Ectodermal cell (in vitro differentiated cells): ENCODE measurements around the gene KCNK16.

Experiments
- H3K27ac ChIP-seq: 2 replicates; pipeline ENCODE4 v1.7.0; 2013; ENCODE audit warnings: mild to moderate bottlenecking, low read depth, low read length; ENCODE audit not compliant: insufficient read depth, poor library complexity, severe bottlenecking
- H3K27me3 ChIP-seq: 2 replicates; pipeline ENCODE4 v1.7.0; 2013; ENCODE audit warnings: mild to moderate bottlenecking, low read length; ENCODE audit not compliant: insufficient read depth, control insufficient read depth, poor library complexity, severe bottlenecking
- H3K36me3 ChIP-seq: one replicate; pipeline ENCODE4 v1.7.0; 2013; ENCODE audit warnings: low read length; ENCODE audit not compliant: control insufficient read depth, insufficient read depth
- H3K4me1 ChIP-seq: one replicate; pipeline ENCODE4 v1.7.0; 2013; ENCODE audit warnings: low read length; ENCODE audit not compliant: control insufficient read depth, insufficient read depth
- H3K4me3 ChIP-seq: 2 replicates; pipeline ENCODE4 v1.7.0; 2013; ENCODE audit warnings: low read depth, low read length, control low read depth; ENCODE audit not compliant: insufficient read depth
- H3K9me3 ChIP-seq: 2 replicates; pipeline ENCODE4 v1.7.0; 2013; ENCODE audit warnings: mild to moderate bottlenecking, low read length, moderate library complexity; ENCODE audit not compliant: control insufficient read depth
- WGBS, 2 experiments: methylation state at CpG; one replicate each; pipeline ENCODE4 v1.1.7; 2013; ENCODE audit warnings: missing lambda C conversion rate in 2 of 2; 5-methylcytosine and 5-hydroxymethylcytosine counted together

KCNK16 gene

DNA sequence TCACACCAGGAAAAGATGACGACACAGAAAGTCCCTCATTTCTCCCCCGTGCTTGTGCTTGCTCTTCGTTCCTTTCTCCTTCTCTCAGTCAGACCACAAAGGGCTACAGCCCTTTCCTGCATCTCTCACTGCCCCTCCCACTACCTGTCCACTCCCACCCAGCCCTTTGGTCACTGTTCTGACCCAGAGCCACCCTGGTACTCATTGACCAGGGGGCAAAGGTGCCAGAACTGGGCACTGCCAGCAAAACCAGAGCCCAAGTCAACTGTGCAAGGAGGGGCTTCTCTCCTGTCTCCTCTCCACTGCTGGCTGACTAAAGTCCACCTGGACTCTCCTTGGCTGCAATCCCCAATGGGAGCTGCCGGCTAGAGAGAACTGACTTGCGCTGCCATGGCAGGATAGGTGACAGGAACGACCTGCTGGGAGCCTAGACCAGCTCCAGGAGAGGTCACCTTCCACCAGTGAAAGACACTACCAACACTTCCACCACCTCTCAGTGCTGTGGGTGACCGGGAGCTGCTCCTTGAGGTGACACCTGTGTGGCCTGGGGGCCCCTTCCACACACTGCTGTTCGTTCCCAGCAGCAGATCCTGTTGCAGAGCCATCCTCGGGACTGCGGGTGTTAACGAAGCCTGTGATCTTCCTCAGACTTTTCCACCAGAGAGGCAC, 41.1 kb downstream of the KCNK16 start:
- no peaks in the 10 kb centered on the region for H3K27me3 ChIP-seq

DNA sequence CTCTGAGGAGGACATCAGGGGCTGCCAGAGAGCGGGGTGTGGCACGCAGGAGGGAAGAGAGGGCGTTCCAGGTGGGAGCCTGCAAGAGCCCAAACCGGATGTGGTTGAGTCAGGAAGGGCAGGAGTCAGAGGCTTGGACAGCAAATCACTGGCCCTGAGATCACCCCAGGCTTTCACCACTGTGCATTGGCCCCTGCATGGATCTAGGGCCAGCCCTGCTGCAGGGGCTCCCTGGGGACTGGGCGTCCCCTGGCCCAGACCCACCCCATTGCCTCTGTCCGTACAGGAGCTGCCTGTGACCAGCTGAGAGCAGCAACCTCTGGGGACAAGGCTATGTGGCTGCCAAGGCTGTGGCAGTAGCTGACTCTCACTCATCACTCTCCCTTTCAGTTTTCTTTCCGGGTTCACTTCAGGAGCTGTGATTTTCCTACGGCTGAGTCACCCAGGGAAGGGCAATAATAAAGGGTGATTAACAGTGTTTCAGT, 42.2 kb downstream of the KCNK16 start:
- H3K27ac ChIP-seq, result no peak overlapping the region
- WGBS, 2 experiments, result 78 to 85% methylated on average over 8 of the region's 8 CpGs

More for the DNA sequence above, 41.1 kb downstream of the KCNK16 start:
- no peak overlapping the region for H3K27ac ChIP-seq
- no peaks in the 10 kb centered on the region for H3K4me1 ChIP-seq
- no peak overlapping the region for H3K4me3 ChIP-seq
- H3K36me3 ChIP-seq, result no peaks in the 10 kb centered on the region
- 88 to 91% methylated on average over 11 of the region's 11 CpGs for WGBS, 2 experiments
- H3K9me3 ChIP-seq, result no peaks in the 10 kb centered on the region

DNA sequence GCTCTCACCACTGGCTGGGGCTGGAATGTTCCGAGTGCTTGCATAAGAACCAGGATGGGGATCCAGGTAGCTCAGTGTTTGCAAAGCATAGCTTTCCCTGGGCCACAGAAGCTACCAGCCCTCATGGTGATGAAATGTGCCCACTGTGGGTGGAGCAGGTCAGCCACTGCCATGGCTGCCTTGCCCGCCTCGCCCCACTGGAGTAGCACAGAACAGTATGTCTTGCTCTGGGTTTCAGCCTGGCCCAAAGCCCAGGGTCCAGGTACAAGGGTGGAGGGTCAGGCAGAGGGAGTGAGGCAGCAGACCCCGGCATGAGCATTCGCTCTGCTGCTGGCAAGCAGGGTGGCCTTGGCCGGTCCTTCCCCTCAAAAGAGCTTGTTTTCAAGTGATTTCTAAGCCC, 43.0 kb downstream of the KCNK16 start:
- no peak overlapping the region for H3K27ac ChIP-seq
- H3K36me3 ChIP-seq, result no peaks in the 10 kb centered on the region
- 93% methylated on average over 6 of the region's 6 CpGs for WGBS, 2 experiments
- H3K4me1 ChIP-seq, result no peaks in the 10 kb centered on the region
- no peaks in the 10 kb centered on the region for H3K27me3 ChIP-seq
- H3K9me3 ChIP-seq, result no peaks in the 10 kb centered on the region
- no peak overlapping the region for H3K4me3 ChIP-seq

More for the DNA sequence above, 42.2 kb downstream of the KCNK16 start:
- H3K27me3 ChIP-seq, result no peaks in the 10 kb centered on the region
- H3K4me1 ChIP-seq, result no peaks in the 10 kb centered on the region
- no peak overlapping the region for H3K4me3 ChIP-seq
- H3K9me3 ChIP-seq, result no peaks in the 10 kb centered on the region
- no peaks in the 10 kb centered on the region for H3K36me3 ChIP-seq

DNA sequence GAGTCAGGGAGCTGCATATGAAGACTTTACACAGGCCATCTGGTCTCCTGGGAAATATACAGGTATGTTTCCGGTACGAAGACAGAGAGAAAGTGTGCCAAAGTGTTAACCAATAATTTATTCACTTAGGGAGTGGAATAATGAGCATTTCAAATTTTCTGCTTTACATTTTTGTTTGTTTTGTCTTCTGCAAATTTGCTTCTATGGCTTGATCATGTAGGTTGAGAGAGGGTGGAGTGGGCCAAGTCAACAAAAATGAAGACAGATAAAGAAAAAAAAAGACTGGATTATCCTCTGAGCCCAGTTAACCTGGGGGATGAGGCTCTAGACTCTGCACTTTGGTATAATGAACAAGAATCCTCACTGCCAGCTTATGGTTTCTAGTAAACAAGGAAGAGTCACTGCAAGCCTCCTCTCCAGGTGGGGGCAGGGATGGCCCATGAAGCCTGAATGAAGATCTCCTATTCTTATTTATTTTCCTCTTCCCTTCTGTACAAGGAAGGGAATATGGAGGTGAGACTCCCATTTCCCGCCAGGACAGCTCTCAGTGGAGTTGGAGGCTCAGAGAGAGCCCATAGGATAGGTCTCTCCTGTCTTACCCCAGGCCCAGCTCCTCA, 46.0 kb downstream of the KCNK16 start:
- no peaks in the 10 kb centered on the region for H3K9me3 ChIP-seq
- no peak overlapping the region for H3K27ac ChIP-seq
- H3K36me3 ChIP-seq, result no peaks in the 10 kb centered on the region
- H3K27me3 ChIP-seq, result no peaks in the 10 kb centered on the region
- no peak overlapping the region for H3K4me3 ChIP-seq
- H3K4me1 ChIP-seq, result no peaks in the 10 kb centered on the region
- 89 to 98% methylated on average over 3 of the region's 3 CpGs for WGBS, 2 experiments

DNA sequence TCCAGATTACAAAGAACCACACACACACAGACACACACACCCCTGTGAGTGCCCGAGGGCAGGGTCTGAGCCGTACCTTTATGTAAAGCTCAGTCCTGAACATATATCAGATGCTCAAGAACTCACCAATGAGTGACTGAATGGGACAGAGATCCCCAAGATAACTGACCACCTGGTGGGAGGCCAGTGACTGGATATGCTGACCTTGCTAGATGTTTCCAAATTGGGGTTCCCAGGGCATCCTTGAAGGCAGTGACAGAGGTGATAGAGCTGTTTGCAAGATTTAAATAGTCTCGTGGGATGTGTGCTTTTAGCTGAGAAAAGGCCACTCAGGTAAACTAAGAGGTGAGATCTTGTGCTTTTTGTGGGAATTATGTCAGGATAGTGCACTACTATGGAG, 47.6 kb downstream of the KCNK16 start:
- Histone ChIP-seq H3K9me3 (no peaks in the 10 kb centered on the region), H3K4me1 (no peaks in the 10 kb centered on the region), H3K4me3 (no peak overlapping the region), H3K27me3 (no peaks in the 10 kb centered on the region), H3K27ac (no peak overlapping the region), H3K36me3 (no peaks in the 10 kb centered on the region)
- WGBS, 2 experiments, result 91 to 92% methylated on average over 3 of the region's 3 CpGs

DNA sequence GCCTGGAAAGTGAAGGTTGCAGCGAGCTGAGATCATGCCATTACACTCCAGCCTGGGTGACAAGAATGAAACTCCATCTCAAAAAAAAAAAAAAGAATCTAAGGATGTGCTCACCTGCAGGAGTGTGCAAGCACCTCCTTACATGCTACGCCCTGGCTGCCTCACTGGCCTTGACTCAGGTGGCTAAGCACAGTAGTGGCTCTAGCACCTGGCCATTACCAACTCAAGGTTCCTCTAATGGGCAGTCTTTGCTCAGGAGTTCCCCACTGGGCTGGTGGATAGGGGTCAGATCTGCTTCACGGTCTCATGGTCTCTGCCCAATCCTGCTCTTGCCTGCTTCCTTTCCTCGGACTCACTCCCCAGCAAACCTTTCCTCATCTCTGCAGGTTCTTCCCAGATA, 48.0 kb downstream of the KCNK16 start:
- Histone ChIP-seq H3K27me3 (no peaks in the 10 kb centered on the region), H3K9me3 (no peaks in the 10 kb centered on the region), H3K36me3 (no peaks in the 10 kb centered on the region), H3K27ac (no peak overlapping the region), H3K4me3 (no peak overlapping the region), H3K4me1 (no peaks in the 10 kb centered on the region)
- 68 to 71% methylated on average over 4 of the region's 4 CpGs for WGBS, 2 experiments

DNA sequence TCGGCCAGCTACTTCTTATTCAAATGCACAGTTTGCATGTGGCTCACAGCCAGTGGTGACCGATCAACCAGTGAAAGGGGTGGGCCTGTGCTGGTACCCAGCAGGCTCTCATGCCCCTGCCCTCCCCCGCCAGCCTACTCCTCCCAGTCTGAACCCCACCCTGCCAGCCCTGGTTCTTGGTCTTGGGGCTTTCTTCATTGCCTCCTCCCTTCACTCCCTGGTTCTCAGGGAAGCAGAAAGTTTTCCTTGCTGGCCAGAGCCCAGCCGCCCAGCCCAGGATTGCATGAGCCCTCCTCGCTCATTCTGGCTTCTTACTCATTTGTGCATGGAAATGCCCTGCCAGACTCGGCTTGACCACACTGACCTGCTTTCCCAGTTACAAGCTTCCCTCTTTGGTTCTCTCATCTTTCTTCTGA, 49.1 kb downstream of the KCNK16 start:
- 26 to 33% methylated on average over 6 of the region's 6 CpGs for WGBS, 2 experiments
- no peaks in the 10 kb centered on the region for H3K36me3 ChIP-seq
- no peak overlapping the region for H3K4me3 ChIP-seq
- no peak overlapping the region for H3K27ac ChIP-seq
- no peaks in the 10 kb centered on the region for H3K9me3 ChIP-seq
- H3K27me3 ChIP-seq, result no peaks in the 10 kb centered on the region
- no peaks in the 10 kb centered on the region for H3K4me1 ChIP-seq

DNA sequence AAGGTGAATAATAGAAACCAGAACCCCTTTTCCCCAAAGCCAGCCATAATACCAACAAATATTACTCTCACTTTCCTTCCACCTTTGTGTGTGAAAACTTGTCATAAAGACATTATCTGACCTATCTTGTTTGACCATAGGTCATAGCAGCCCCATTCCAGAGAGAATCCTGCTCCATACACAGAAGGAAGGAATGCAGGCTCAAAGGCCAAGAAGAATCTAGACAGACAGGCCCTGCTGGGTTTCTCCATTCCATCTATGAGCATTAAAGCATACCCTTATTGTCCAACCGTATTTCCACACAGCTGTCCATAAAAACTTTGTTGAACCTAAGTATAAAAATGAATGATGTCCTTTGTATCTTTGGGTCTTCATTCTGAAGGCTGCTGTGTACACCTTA, 52.5 kb downstream of the KCNK16 start:
- WGBS, 2 experiments, result 100% methylated on average over 1 of the region's 1 CpG
- Histone ChIP-seq H3K4me1 (no peaks in the 10 kb centered on the region), H3K36me3 (no peaks in the 10 kb centered on the region), H3K4me3 (no peak overlapping the region), H3K27me3 (no peaks in the 10 kb centered on the region), H3K27ac (no peak overlapping the region), H3K9me3 (no peaks in the 10 kb centered on the region)

DNA sequence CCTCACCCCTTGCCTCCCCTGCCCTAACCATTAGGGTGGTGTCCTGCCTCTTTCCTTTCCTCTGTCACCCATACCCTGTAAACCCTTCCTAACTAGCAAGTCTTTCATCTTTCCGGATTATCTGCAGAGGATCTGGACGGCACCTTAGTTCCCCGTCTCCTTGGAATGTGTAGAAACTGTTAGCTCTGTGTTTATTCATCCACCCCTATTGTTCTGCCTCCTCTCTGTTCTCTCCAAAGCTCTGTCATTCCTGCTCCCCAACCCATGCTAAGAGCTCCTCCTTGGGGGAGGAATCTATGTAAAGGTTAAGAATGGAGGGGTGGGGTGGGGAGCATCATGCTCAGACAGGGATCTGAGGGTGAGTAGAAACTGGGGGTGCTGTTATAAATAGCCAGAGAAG, 53.8 kb downstream of the KCNK16 start:
- Histone ChIP-seq H3K27me3 (no peaks in the 10 kb centered on the region), H3K36me3 (no peaks in the 10 kb centered on the region), H3K27ac (no peak overlapping the region), H3K9me3 (no peaks in the 10 kb centered on the region), H3K4me1 (no peaks in the 10 kb centered on the region), H3K4me3 (no peak overlapping the region)
- 34 to 38% methylated on average over 3 of the region's 3 CpGs for WGBS, 2 experiments

DNA sequence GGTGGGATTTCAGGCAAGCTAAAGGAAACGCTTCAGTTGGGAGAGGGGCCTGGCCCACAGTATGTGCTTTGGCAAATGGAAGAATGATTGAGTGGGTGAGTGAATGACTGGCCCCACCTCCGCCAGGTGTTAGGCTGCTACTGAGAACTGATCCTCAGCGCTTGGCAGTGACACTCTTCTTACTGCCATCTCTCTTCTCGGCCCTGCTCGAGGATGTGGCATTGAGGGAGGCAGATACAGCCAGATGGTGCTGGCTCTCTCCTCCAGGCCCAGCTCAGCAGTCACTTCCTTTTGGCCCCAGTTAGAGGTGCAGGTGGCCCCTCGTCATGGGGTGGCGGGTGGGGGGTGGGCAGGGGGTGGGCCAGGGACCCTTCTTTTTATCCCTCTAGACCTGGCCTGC, 54.3 kb downstream of the KCNK16 start:
- Histone ChIP-seq H3K9me3 (no peaks in the 10 kb centered on the region), H3K36me3 (no peaks in the 10 kb centered on the region), H3K4me1 (no peaks in the 10 kb centered on the region), H3K4me3 (no peak overlapping the region), H3K27ac (no peak overlapping the region), H3K27me3 (no peaks in the 10 kb centered on the region)
- WGBS, 2 experiments, result 86 to 97% methylated on average over 5 to 7 of the region's 7 CpGs
